ENCODE data around the gene PLIN1. TPM values are rescaled to one million over a fixed set of nuclear protein-coding genes. Genes with fewer than 3 reads are reported as not detected.

The PLIN1 gene
- total and polyA plus RNA-seq, 10 of the 15 experiments (the other 5 are each of a cell fraction or from before 2014, with no cell fraction given) = 0.05 to 0.13 (median 0.09) TPM; not detected in 6

DNA sequence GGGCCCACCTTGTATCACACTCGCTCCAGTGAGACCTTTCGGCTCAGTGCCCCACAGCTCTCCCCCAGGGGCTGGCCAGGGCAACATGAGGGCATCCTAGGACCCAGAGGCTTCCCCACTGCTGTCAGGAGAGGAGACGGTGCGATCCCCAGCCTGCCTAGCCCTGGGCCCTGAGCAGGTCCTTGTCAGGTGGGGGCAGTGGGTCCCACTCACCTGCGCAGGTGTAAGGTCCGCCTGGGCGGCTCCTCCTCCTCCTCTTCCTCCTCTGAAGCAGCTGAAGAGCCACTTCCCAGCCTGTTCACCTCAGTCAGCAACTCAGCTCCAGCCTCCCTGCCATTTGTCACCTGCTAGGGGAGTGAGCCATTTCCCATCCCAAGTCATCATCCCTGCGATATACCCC, 33.5 kb downstream of the PLIN1 start:
- TF ChIP-seq ZSCAN29 (IDR thresholded peaks at IDR 0.05) = no peak
- TF ChIP-seq RUNX3 (IDR thresholded peaks at IDR 0.05; ENCODE audit: low read length) = no peak
- no peak for TF ChIP-seq CHD4 (IDR thresholded peaks at IDR 0.05)
- TF ChIP-seq WRNIP1 (IDR thresholded peaks at IDR 0.05; ENCODE audit: borderline replicate concordance, low read depth, low read length) = no peak
- intact Hi-C loops (cut with micrococcal nuclease; ENCODE audit: unreplicated experiment) (no loop called here), in situ Hi-C loops (cut with MboI) (no loop called here)
- BruUV-seq (replicated peaks) = no TSS peak
- DNase-seq (ENCODE audit: low read depth, low spot score) = no peak
- ChIA-PET RAD21 (ENCODE audit: unreplicated experiment) (no interaction called here), SMC1A (ENCODE audit: uncharacterized antibody, unreplicated experiment) (no interaction called here), POLR2A (interaction anchor here (1.1 kb wide), 1 partner anchor 36 kb away, joined by 4 read pairs; no protein-coding TSS in a partner anchor), CTCF (interaction anchor here (0.8 to 1.6 kb wide), 2 partner anchors 62 to 93 kb away, joined by 3 read pairs; no protein-coding TSS in a partner anchor)
- Histone ChIP-seq H3K9me3 (replicated peaks; ENCODE audit: control insufficient read depth, insufficient read depth, low read length) (no peaks in the 10 kb centered on the region), H3K36me3 (ENCODE audit: control insufficient read depth in 2 of 2, insufficient read depth in 2 of 2, low read length in 1 of 2) (no peaks in the 10 kb centered on the region), H4K20me1 (ENCODE audit: control insufficient read depth, insufficient read depth) (no peaks in the 10 kb centered on the region), H3K27ac (ENCODE audit: control insufficient read depth, insufficient read depth) (no peak overlapping the region), H3K4me3 (no peak overlapping the region), H2AFZ (ENCODE audit: control insufficient read depth, low read depth, low read length) (no peak overlapping the region), H3K4me2 (ENCODE audit: control insufficient read depth, insufficient read depth) (no peak overlapping the region), H3K79me2 (ENCODE audit: control insufficient read depth, insufficient read depth, low read length) (no peaks in the 10 kb centered on the region), H3K27me3 (replicated peaks in 1 of 2; ENCODE audit: control insufficient read depth in 2 of 2, insufficient read depth in 2 of 2, low read length in 1 of 2) (no peaks in the 10 kb centered on the region), H3K4me1 (ENCODE audit: control insufficient read depth, insufficient read depth, low read length) (no peaks in the 10 kb centered on the region), H3K9ac (ENCODE audit: control insufficient read depth, insufficient read depth, low read length) (no peak overlapping the region)
- no peak for ATAC-seq
- WGBS (ENCODE audit: insufficient coverage, insufficient replicate concordance, low lambda C conversion rate, missing lambda C conversion rate) = 57% methylated on average over 8 of the region's 8 CpGs
- FAIRE-seq = no peak

DNA sequence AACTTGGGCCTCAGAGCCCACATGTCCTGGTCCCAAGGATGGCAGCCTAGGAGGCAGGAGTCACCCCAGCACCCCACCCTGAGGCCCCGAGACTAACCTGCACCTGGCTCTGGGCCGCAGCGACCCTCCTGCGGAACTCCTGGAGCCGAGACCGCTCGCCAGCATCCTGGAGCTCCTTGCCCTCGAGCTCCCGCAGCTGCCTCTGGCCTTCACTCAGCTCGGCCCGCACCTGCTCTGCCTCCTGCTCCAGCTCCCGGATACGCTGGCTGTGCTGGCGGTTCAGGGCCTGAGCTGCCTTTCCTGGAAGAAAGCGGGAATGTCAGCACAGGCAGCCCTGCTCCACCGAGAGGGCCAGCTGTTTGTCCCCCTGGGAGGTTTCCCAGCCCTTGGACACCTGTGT, 37.1 kb downstream of the PLIN1 start:
- no peak for FAIRE-seq
- ChIA-PET CTCF (no interaction called here), RAD21 (ENCODE audit: unreplicated experiment) (no interaction called here), SMC1A (ENCODE audit: uncharacterized antibody, unreplicated experiment) (no interaction called here), POLR2A (no interaction called here)
- intact Hi-C loops (cut with micrococcal nuclease; ENCODE audit: unreplicated experiment) = no loop called here
- 78% methylated on average over 16 of the region's 16 CpGs for WGBS (ENCODE audit: insufficient coverage, insufficient replicate concordance, low lambda C conversion rate, missing lambda C conversion rate)
- Histone ChIP-seq H3K4me2 (ENCODE audit: control insufficient read depth, insufficient read depth) (no peak overlapping the region), H3K9ac (ENCODE audit: control insufficient read depth, insufficient read depth, low read length) (no peak overlapping the region), H3K36me3 (ENCODE audit: control insufficient read depth in 2 of 2, insufficient read depth in 2 of 2, low read length in 1 of 2) (no peaks in the 10 kb centered on the region), H3K27me3 (replicated peaks in 1 of 2; ENCODE audit: control insufficient read depth in 2 of 2, insufficient read depth in 2 of 2, low read length in 1 of 2) (no peaks in the 10 kb centered on the region), H2AFZ (ENCODE audit: control insufficient read depth, low read depth, low read length) (no peak overlapping the region), H4K20me1 (ENCODE audit: control insufficient read depth, insufficient read depth) (no peaks in the 10 kb centered on the region), H3K9me3 (replicated peaks; ENCODE audit: control insufficient read depth, insufficient read depth, low read length) (no peaks in the 10 kb centered on the region), H3K79me2 (ENCODE audit: control insufficient read depth, insufficient read depth, low read length) (no peaks in the 10 kb centered on the region), H3K4me1 (ENCODE audit: control insufficient read depth, insufficient read depth, low read length) (no peaks in the 10 kb centered on the region), H3K4me3 (no peak overlapping the region), H3K27ac (ENCODE audit: control insufficient read depth, insufficient read depth) (no peak overlapping the region)
- DNase-seq (ENCODE audit: low read depth, low spot score) = no peak
- BruUV-seq (replicated peaks) = no TSS peak
- no peak for ATAC-seq
- in situ Hi-C loops (cut with MboI) = no loop called here
- TF ChIP-seq NKRF (conservative IDR thresholded peaks at IDR 0.05) (no peak), CHD2 (IDR thresholded peaks at IDR 0.05; ENCODE audit: borderline replicate concordance, low read depth, low read length) (no peak), SMAD5 (IDR thresholded peaks at IDR 0.05; ENCODE audit: low read depth) (no peak), HCFC1 (IDR thresholded peaks at IDR 0.05; ENCODE audit: low read length) (no peak), ESRRA (IDR thresholded peaks at IDR 0.05; ENCODE audit: low read length) (no peak), NFYB (IDR thresholded peaks at IDR 0.05; ENCODE audit: insufficient read depth, low read depth, low read length) (no peak), E2F4 (IDR thresholded peaks at IDR 0.05; ENCODE audit: low read depth, low read length) (no peak), RAD21 (IDR thresholded peaks at IDR 0.05; ENCODE audit: insufficient read depth, low read depth, low read length) (no peak)
